BJ (cell line): Measurements from ENCODE around the gene CTNNBIP1. TPM values are rescaled to one million over a fixed set of nuclear protein-coding genes. Genes with fewer than 3 reads are reported as not detected.

Source experiments
- CTCF ChIA-PET: fragments of 350-600 bp; formaldehyde crosslinking; extraction: SDS; loops from one replicate; lab custom pipeline; 2021; ENCODE audit warnings: antibody characterized with exemption, inconsistent platforms; lab: Yijun Ruan, JAX
- POLR2A ChIA-PET: fragments of 300-600 bp; sonication (Branson Sonifier 250); formaldehyde crosslinking; extraction: SDS; loops from one replicate; lab custom pipeline; 2021; ENCODE audit warnings: antibody characterized with exemption; lab: Charles Lee
- DNase-seq: peaks from one replicate; pipeline ENCODE4 v3.0.0-alpha.2; 2011; ENCODE audit warnings: low read depth
- H3K27me3 ChIP-seq: 2 replicates; pipeline ENCODE4 v1.6.0; 2011; ENCODE audit warnings: low read length; ENCODE audit not compliant: control insufficient read depth, insufficient read depth
- H3K36me3 ChIP-seq: 2 replicates; pipeline ENCODE4 v1.5.1; 2011; ENCODE audit warnings: low read length; ENCODE audit not compliant: control insufficient read depth, insufficient read depth
- H3K4me3 ChIP-seq: 2 replicates; pipeline ENCODE4 v1.5.1; 2011; ENCODE audit warnings: low read depth, mild to moderate bottlenecking, control low read depth, low read length
- CTCF ChIP-seq: IDR thresholded peaks from 2 replicates; pipeline ENCODE4 v1.5.1; 2011; ENCODE audit warnings: low read depth, mild to moderate bottlenecking, control low read depth, inconsistent platforms, low read length, moderate library complexity; ENCODE audit not compliant: insufficient read depth
- polyA plus RNA-seq: library from polyadenylated mRNA; depleted of rRNA; stranded (reverse); fragments of >200 nt; gene quantifications from 2 replicates; pipeline ENCODE4 v1.2.3, GENCODE V29; 2011

CTNNBIP1 gene
- polyA plus RNA-seq, 1 experiment = 25.5 TPM

- CTCF ChIA-PET = interaction anchor here (3.6 kb wide), 1 partner anchor 11 kb away, joined by 18 read pairs; no protein-coding TSS in a partner anchor
- POLR2A ChIA-PET = no interaction called here
- TF ChIP-seq CTCF = no peak
- Histone ChIP-seq H3K27me3 (no peaks in the 10 kb centered on the region), H3K36me3 (no peaks in the 10 kb centered on the region), H3K4me3 (no peak overlapping the region)
- no peak for DNase-seq
These were observed 23.9 kb downstream of the CTNNBIP1 start for GRCh38 chr1:9886092-9886742.

- ChIA-PET CTCF (interaction anchor here (3.6 kb wide), 1 partner anchor 10 kb away, joined by 18 read pairs; no protein-coding TSS in a partner anchor), POLR2A (no interaction called here)
- no peaks in the 10 kb centered on the region for H3K27me3 ChIP-seq
- no peak for DNase-seq
- no peak for TF ChIP-seq CTCF
- no peak overlapping the region for H3K4me3 ChIP-seq
- H3K36me3 ChIP-seq = no peaks in the 10 kb centered on the region
These were observed 25.3 kb downstream of the CTNNBIP1 start for GRCh38 chr1:9884805-9885204.

DNA sequence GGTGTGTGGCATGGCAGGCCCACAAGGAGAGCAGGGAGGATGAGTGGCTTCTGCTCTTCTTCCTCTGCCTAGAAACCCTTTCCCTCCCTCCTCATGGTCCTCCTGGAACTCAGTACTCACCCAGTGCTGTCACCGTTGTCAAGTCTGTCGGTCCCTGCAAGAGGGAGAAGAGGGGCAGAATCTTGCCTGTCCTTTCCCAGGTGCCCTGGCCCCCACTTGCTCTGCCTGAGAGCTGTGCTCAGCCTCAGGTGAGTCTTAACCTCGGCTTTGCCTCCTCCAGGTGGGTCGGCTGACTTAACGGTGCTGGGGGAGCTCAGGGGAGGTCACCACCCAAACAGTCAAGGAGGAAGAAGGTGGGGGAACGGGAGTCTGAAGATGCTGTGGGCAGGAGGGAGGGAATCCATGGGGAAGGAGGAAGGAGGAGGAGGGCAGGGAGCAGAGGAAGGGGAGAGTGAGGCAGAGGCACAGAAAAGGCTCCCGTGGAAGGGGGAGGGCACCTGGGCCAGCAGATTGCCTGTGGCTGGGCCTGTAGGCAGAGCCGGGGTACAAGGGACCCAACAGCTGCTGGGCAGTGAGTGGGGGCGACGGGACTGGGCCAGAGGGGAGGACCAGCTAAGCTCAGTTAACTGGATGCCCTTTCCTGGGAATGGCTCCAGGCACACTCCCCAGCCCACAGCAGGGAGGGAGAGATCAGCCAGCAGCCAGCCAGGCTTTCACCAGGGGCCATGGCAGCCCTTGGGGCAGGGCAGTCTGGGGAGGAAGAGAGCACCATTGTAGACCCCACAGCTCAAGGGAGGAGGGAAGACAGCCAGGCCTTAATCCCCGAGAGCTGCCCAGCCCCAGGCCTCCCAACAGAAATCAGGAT lies 26.3 kb downstream of the CTNNBIP1 start:
- CTCF ChIA-PET = interaction anchor here (0.6 to 3.6 kb wide), 3 partner anchors 9 to 39 kb away, joined by 3 to 18 read pairs (median 3); no protein-coding TSS in a partner anchor
- H3K4me3 ChIP-seq = no peak overlapping the region

DNA sequence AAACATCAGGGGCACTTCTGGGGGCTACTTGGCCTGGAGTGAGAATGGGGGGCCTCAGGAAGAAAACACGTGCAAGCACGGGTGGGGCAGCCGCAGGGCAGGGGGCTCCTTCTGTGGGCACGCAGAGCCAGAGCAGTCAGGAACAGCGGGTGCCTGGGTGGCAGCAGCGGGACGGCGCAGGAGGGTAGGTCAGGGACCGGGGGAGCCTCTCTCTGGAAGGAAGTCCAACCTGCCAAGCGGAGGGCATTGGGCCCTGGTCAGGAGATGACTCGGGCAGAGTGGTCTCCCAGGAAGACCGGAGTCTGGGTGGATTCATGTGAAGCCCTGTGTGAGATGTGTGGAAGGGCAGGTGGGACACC lies 27.1 kb downstream of the CTNNBIP1 start:
- DNase-seq = no peak
- ChIA-PET POLR2A (no interaction called here), CTCF (interaction anchor here (1.1 kb wide), 1 partner anchor 40 kb away, joined by 3 read pairs; no protein-coding TSS in a partner anchor)
- Histone ChIP-seq H3K27me3 (no peaks in the 10 kb centered on the region), H3K4me3 (no peak overlapping the region), H3K36me3 (no peaks in the 10 kb centered on the region)
- TF ChIP-seq CTCF = no peak

More for the DNA sequence above, 26.3 kb downstream of the CTNNBIP1 start:
- Histone ChIP-seq H3K36me3 (no peaks in the 10 kb centered on the region), H3K27me3 (no peaks in the 10 kb centered on the region)
- DNase-seq = no peak
- POLR2A ChIA-PET = no interaction called here
- TF ChIP-seq CTCF = no peak
